AML-193 (cell line): Measurements from ENCODE around the gene FAM186B.

ENCODE experiments used
- DNase-seq, 2 experiments: peaks; one replicate each; lab custom pipeline; 2025; lab: John Stamatoyannopoulos, UW

Gene FAM186B

GRCh38 chr12:49537752-49538509 lies 67.5 kb downstream of the FAM186B start:
- DNase-seq = no peak
